Stomach (tissue), 4 donors: ENCODE data around the gene DYRK4.

ENCODE experiments used
- POLR2A ChIP-seq, 4 donors: fragments of 450-650 bp; IDR thresholded peaks; one replicate each; pipeline ENCODE4 v1.6.1; 2016; ENCODE audit warnings: antibody characterized with exemption in 4 of 4, control low read depth in 2 of 4, mild to moderate bottlenecking in 1 of 4, moderate library complexity in 1 of 4
- POLR2AphosphoS5 ChIP-seq, 3 donors: sonication (generic); formaldehyde crosslinking; IDR thresholded peaks; one replicate each; pipeline ENCODE4 v1.6.1; 2016; ENCODE audit warnings: antibody characterized with exemption in 3 of 3
- TF ChIP-seq, protein P1 (sequence below), 7 experiments: fragments of 450-650 bp in 4 of 7; fragments of 200-600 bp in 3 of 7; sonication (generic) in 3 of 7; IDR thresholded peaks; one replicate each; pipeline ENCODE4 v1.5.1; 2016 to 2019; ENCODE audit warnings: antibody characterized with exemption in 7 of 7, control low read depth in 2 of 7, mild to moderate bottlenecking in 1 of 7

DNA sequence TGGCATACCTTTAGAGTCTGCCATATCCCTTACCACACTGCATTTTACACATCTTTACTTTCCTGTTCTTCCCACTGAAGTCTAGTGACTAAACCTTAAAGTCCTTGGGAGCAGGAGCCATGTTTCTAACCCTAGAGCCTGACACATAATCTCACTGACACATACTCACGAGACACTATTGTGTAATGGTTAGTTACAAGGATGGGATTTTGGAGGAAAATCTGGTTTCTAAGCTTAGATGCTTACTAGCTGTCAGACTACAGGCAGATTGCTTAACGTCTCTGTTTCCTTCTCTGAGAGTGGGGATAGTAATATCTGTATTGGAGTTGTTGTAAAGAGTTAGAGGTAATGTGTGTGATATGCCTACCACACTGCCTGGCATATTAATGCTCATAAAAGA, 6.2 kb upstream of the DYRK4 start:
- TF ChIP-seq, protein P1, sequence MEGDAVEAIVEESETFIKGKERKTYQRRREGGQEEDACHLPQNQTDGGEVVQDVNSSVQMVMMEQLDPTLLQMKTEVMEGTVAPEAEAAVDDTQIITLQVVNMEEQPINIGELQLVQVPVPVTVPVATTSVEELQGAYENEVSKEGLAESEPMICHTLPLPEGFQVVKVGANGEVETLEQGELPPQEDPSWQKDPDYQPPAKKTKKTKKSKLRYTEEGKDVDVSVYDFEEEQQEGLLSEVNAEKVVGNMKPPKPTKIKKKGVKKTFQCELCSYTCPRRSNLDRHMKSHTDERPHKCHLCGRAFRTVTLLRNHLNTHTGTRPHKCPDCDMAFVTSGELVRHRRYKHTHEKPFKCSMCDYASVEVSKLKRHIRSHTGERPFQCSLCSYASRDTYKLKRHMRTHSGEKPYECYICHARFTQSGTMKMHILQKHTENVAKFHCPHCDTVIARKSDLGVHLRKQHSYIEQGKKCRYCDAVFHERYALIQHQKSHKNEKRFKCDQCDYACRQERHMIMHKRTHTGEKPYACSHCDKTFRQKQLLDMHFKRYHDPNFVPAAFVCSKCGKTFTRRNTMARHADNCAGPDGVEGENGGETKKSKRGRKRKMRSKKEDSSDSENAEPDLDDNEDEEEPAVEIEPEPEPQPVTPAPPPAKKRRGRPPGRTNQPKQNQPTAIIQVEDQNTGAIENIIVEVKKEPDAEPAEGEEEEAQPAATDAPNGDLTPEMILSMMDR (IDR thresholded peaks at IDR 0.05), result no peak
- TF ChIP-seq POLR2A (IDR thresholded peaks at IDR 0.05) (no peak), POLR2AphosphoS5 (IDR thresholded peaks at IDR 0.05) (no peak)
